ENCODE results near the gene PRR23E. TPM values are rescaled to one million over a fixed set of nuclear protein-coding genes. Genes with fewer than 3 reads are reported as not detected.

PRR23E gene
- total and polyA plus RNA-seq, 2 donors (not counting 3 experiments of a cell fraction or from before 2014, with no cell fraction given) = not detected

GRCh38 chr3:127174284-127174683 lies 18.6 kb upstream of the PRR23E start:
- BruUV-seq (replicated peaks) = no TSS peak
- FAIRE-seq = no peak
- Histone ChIP-seq H3K27me3 (ENCODE audit: control insufficient read depth in 2 of 2, insufficient read depth in 2 of 2, low read length in 2 of 2) (peaks cover 0 to 2% of the 10 kb centered on the region in 2 experiments), H3K9me1 (replicated peaks; ENCODE audit: control insufficient read depth, extremely low read depth, insufficient read depth, low read length) (no peaks in the 10 kb centered on the region), H3K9ac (replicated peaks; ENCODE audit: extremely low read depth, insufficient read depth, low read length) (no peak overlapping the region), H3K4me3 (replicated peaks in 1 of 3; ENCODE audit: insufficient read depth in 1 of 3, low read depth in 1 of 3, low read length in 3 of 3) (no peak overlapping the region), H4K20me1 (replicated peaks; ENCODE audit: control insufficient read depth, extremely low read depth, insufficient read depth, low read length) (no peaks in the 10 kb centered on the region), H3K4me2 (ENCODE audit: insufficient read depth, low read length) (no peak overlapping the region), H3K36me3 (ENCODE audit: control insufficient read depth in 2 of 2, extremely low read depth in 1 of 2, insufficient read depth in 2 of 2, low read length in 2 of 2) (no peaks in the 10 kb centered on the region), H2AFZ (ENCODE audit: low read depth, low read length) (no peak overlapping the region), H3K79me2 (ENCODE audit: control insufficient read depth, insufficient read depth, low read length) (no peaks in the 10 kb centered on the region), H3K27ac (ENCODE audit: insufficient read depth, low read depth, low read length) (no peak overlapping the region), H3K9me3 (replicated peaks; ENCODE audit: control insufficient read depth, insufficient read depth, low read length) (no peaks in the 10 kb centered on the region), H3K4me1 (ENCODE audit: control insufficient read depth, extremely low read depth, insufficient read depth, low read length) (peaks cover 5% of the 10 kb centered on the region)
- TF ChIP-seq MAX (IDR thresholded peaks at IDR 0.05; ENCODE audit: insufficient read depth, insufficient read length) (no peak), MYC (IDR thresholded peaks at IDR 0.05; ENCODE audit: low read depth, low read length) (no peak), GATA2 (IDR thresholded peaks at IDR 0.05; ENCODE audit: insufficient read depth, insufficient read length, low read depth, low read length) (no peak), CTCF (IDR thresholded peaks at IDR 0.05; ENCODE audit: extremely low read depth in 1 of 2, insufficient read depth in 1 of 2, low read depth in 1 of 2, low read length in 2 of 2) (no peak), EZH2 (IDR thresholded peaks at IDR 0.05; ENCODE audit: borderline replicate concordance, low read depth, low read length, severe bottlenecking) (no peak), POLR2A (IDR thresholded peaks at IDR 0.05; ENCODE audit: low read depth, low read length) (no peak), FOS (IDR thresholded peaks at IDR 0.05; ENCODE audit: borderline replicate concordance, insufficient read depth, low read length) (no peak), JUN (IDR thresholded peaks at IDR 0.05; ENCODE audit: borderline replicate concordance, insufficient read depth, insufficient read length, low read depth) (no peak), POLR2AphosphoS5 (IDR thresholded peaks at IDR 0.05; ENCODE audit: insufficient read depth, low read depth, low read length) (no peak)
- DNase-seq (ENCODE audit: low read depth, low spot score) = no peak
- POLR2A ChIA-PET = no interaction called here
- dilution Hi-C loops (cut with MboI; ENCODE audit: extremely low pct_ligation_motif_present, low sequenced_read_pairs) = no loop called here
- CTCF ChIA-PET = no interaction called here
- intact Hi-C loops (cut with micrococcal nuclease) = loop anchor here (10.0 kb wide), 1 partner anchor 499 kb away; no protein-coding TSS in a partner anchor

Data from endothelial cell of umbilical vein (primary cell).